SK-N-MC (cell line): ENCODE data around the gene KLHL1.
"Not testable (repeated sequence)": the region's sequence is repeated elsewhere in the genome, so short reads cannot be mapped to it uniquely, and the experiment has no call there.

ENCODE experiments used
- DNase-seq: peaks from one replicate; pipeline ENCODE4 v3.0.0-alpha.2; 2011; ENCODE audit warnings: low read depth, low spot score
- H3K27ac ChIP-seq: fragments of 200-600 bp; sonication (generic); 2 replicates; pipeline ENCODE4 v1.5.1; 2016; ENCODE audit warnings: mixed run types
- H3K36me3 ChIP-seq: fragments of 200-600 bp; sonication (generic); 2 replicates; pipeline ENCODE4 v1.6.1; 2017; ENCODE audit warnings: antibody characterized with exemption, low read length, mixed read lengths; ENCODE audit not compliant: insufficient read depth
- H3K4me3 ChIP-seq: fragments of 200-600 bp; sonication (generic); 2 replicates; pipeline ENCODE4 v1.5.1; 2016
- H3K9ac ChIP-seq: fragments of 200-600 bp; sonication (generic); 2 replicates; pipeline ENCODE4 v1.8.0; 2017; ENCODE audit warnings: mixed run types, mixed read lengths; ENCODE audit not compliant: insufficient read length
- H3K9me3 ChIP-seq: fragments of 200-600 bp; sonication (generic); 2 replicates; pipeline ENCODE4 v1.6.1; 2017; ENCODE audit warnings: low read depth, mild to moderate bottlenecking, antibody characterized with exemption, low read length, moderate library complexity, mixed read lengths
- EZH2 ChIP-seq: fragments of 200-600 bp; sonication (generic); IDR thresholded peaks from one replicate; pipeline ENCODE4 v1.6.1; 2017; ENCODE audit warnings: antibody characterized with exemption
- FOXP2 ChIP-seq: optimal IDR thresholded peaks from 2 replicates; pipeline ENCODE3; 2011; ENCODE audit warnings: mild to moderate bottlenecking, moderate library complexity; ENCODE audit not compliant: insufficient read depth; ENCODE audit errors: extremely low read length, control extremely low read depth
- POLR2AphosphoS5 ChIP-seq: IDR thresholded peaks from 2 replicates; pipeline ENCODE4 v1.6.1; 2012; ENCODE audit warnings: mild to moderate bottlenecking, low read depth, low read length, borderline replicate concordance

The KLHL1 gene

GRCh38 chr13:70108356-70109105 is at the start of gene KLHL1:
Gene KLHL1, minus strand, starts transcription at chr13:70108452. Its CDS starts 753 bp downstream, at chr13:70107699.
- H3K4me3 ChIP-seq, result no peak within 1 kb of the TSS
- H3K27ac ChIP-seq, result no peak within 1 kb of the TSS
- no peak within 1 kb of the TSS for H3K9ac ChIP-seq
- DNase-seq, result no peak
- no peaks in the 10 kb centered on the region for H3K36me3 ChIP-seq
- H3K9me3 ChIP-seq, result no peaks in the 10 kb centered on the region
- TF ChIP-seq POLR2AphosphoS5, result no peak
- TF ChIP-seq FOXP2, result no peak
- no peak for TF ChIP-seq EZH2

- H3K4me3 ChIP-seq, DNase-seq, H3K27ac ChIP-seq, H3K36me3 ChIP-seq, H3K9me3 ChIP-seq, H3K9ac ChIP-seq: not testable (repeated sequence)
Measured at GRCh38 chr13:70142658-70143057, 34.4 kb upstream of the KLHL1 start.

- TF ChIP-seq POLR2AphosphoS5, result no peak
- no peak for TF ChIP-seq FOXP2
- no peak for TF ChIP-seq EZH2
- no peaks in the 10 kb centered on the region for H3K36me3 ChIP-seq
- no peak overlapping the region for H3K9ac ChIP-seq
- no peak overlapping the region for H3K4me3 ChIP-seq
- H3K27ac ChIP-seq, result no peak overlapping the region
- DNase-seq, result no peak
- H3K9me3 ChIP-seq, result no peaks in the 10 kb centered on the region
Measured at GRCh38 chr13:70128098-70128497, 19.8 kb upstream of the KLHL1 start.

GRCh38 chr13:70125693-70126092 is 17.4 kb upstream of the KLHL1 start:
- Histone ChIP-seq H3K9ac (no peak overlapping the region), H3K4me3 (no peak overlapping the region), H3K9me3 (no peaks in the 10 kb centered on the region), H3K27ac (no peak overlapping the region), H3K36me3 (no peaks in the 10 kb centered on the region)
- DNase-seq, result no peak
- no peak for TF ChIP-seq EZH2
- TF ChIP-seq POLR2AphosphoS5, result no peak
- no peak for TF ChIP-seq FOXP2

GRCh38 chr13:70117338-70117905 is 9.2 kb upstream of the KLHL1 start:
- no peak for DNase-seq
- TF ChIP-seq FOXP2, result no peak
- TF ChIP-seq POLR2AphosphoS5, result no peak
- TF ChIP-seq EZH2, result no peak
- H3K36me3 ChIP-seq, result no peaks in the 10 kb centered on the region
- no peak overlapping the region for H3K27ac ChIP-seq
- H3K9me3 ChIP-seq, result no peaks in the 10 kb centered on the region
- H3K9ac ChIP-seq, result no peak overlapping the region
- H3K4me3 ChIP-seq, result no peak overlapping the region

- no peak for DNase-seq
- Histone ChIP-seq H3K4me3 (no peak within 1 kb of the TSS), H3K9me3 (no peaks in the 10 kb centered on the region), H3K9ac (no peak within 1 kb of the TSS), H3K27ac (no peak within 1 kb of the TSS), H3K36me3 (no peaks in the 10 kb centered on the region)
- TF ChIP-seq FOXP2 (no peak), POLR2AphosphoS5 (no peak), EZH2 (no peak)
Measured at GRCh38 chr13:70107498-70108281, 562 bp downstream of the KLHL1 start, which contains the start of gene ATXN8OS. Gene ATXN8OS, plus strand, starts transcription at chr13:70107826.

- no peaks in the 10 kb centered on the region for H3K9me3 ChIP-seq
- no peak overlapping the region for H3K27ac ChIP-seq
- no peaks in the 10 kb centered on the region for H3K36me3 ChIP-seq
- H3K9ac ChIP-seq, result no peak overlapping the region
- H3K4me3 ChIP-seq, result no peak overlapping the region
- TF ChIP-seq EZH2 (no peak), POLR2AphosphoS5 (no peak), FOXP2 (no peak)
- no peak for DNase-seq
Measured at GRCh38 chr13:70107125-70107497, 1.1 kb downstream of the KLHL1 start.

GRCh38 chr13:70104481-70104880 is 3.8 kb downstream of the KLHL1 start:
- Histone ChIP-seq H3K9me3 (no peaks in the 10 kb centered on the region), H3K36me3 (no peaks in the 10 kb centered on the region), H3K4me3 (no peak overlapping the region), H3K27ac (no peak overlapping the region), H3K9ac (no peak overlapping the region)
- no peak for TF ChIP-seq FOXP2
- no peak for TF ChIP-seq EZH2
- no peak for TF ChIP-seq POLR2AphosphoS5
- DNase-seq, result no peak

- Histone ChIP-seq H3K9ac (no peak overlapping the region), H3K9me3 (no peaks in the 10 kb centered on the region), H3K27ac (no peak overlapping the region), H3K36me3 (no peaks in the 10 kb centered on the region), H3K4me3 (no peak overlapping the region)
- no peak for TF ChIP-seq EZH2
- TF ChIP-seq POLR2AphosphoS5, result no peak
- TF ChIP-seq FOXP2, result no peak
- no peak for DNase-seq
Measured at GRCh38 chr13:70098669-70099068, 9.6 kb downstream of the KLHL1 start.
